H1 (cell line): ENCODE data around the gene BMX. TPM values are rescaled to one million over a fixed set of nuclear protein-coding genes. Genes with fewer than 3 reads are reported as not detected.

Experiments used
- CTCF ChIA-PET: fragments of 300-600 bp; sonication (Branson Sonifier 250); formaldehyde crosslinking; loops from one replicate; lab custom pipeline; 2021; ENCODE audit not compliant: partially characterized antibody; lab: Charles Lee
- POLR2A ChIA-PET: fragments of 300-600 bp; sonication (Branson Sonifier 250); formaldehyde crosslinking; loops from one replicate; lab custom pipeline; 2021; ENCODE audit warnings: inconsistent platforms; ENCODE audit not compliant: partially characterized antibody; lab: Charles Lee
- DNase-seq, 2 experiments: peaks; one replicate each; pipeline versions ENCODE4 v3.0.0 to v3.0.0-alpha.2; 2010 to 2022; ENCODE audit warnings: low spot score in 2 of 2, low read depth in 1 of 2, mixed read lengths in 1 of 2
- FAIRE-seq: peaks from 2 replicates; lab custom pipeline; 2011; peaks lifted over from hg19 to GRCh38; lab: Jason Lieb, UNC
- H2AFZ ChIP-seq: 2 replicates; pipeline ENCODE4 v1.8.1; 2012; ENCODE audit warnings: low read length, inconsistent platforms
- H2AK5ac ChIP-seq: 2 replicates; pipeline ENCODE4 v1.6.1; 2013; ENCODE audit warnings: low read depth, low read length
- H2BK120ac ChIP-seq: replicated peaks from 2 replicates; pipeline ENCODE3; 2013; ENCODE audit warnings: low read depth, low read length, inconsistent platforms
- H2BK12ac ChIP-seq: 2 replicates; pipeline ENCODE4 v1.6.1; 2013; ENCODE audit warnings: low read depth, low read length
- H2BK15ac ChIP-seq: 2 replicates; pipeline ENCODE4 v1.6.1; 2013; ENCODE audit warnings: low read length
- H2BK20ac ChIP-seq: 2 replicates; pipeline ENCODE4 v1.6.1; 2013; ENCODE audit warnings: low read length
- H2BK5ac ChIP-seq: 2 replicates; pipeline ENCODE4 v1.6.1; 2013; ENCODE audit warnings: low read depth, low read length
- H3K14ac ChIP-seq: 2 replicates; pipeline ENCODE4 v1.6.1; 2013; ENCODE audit warnings: inconsistent platforms; ENCODE audit not compliant: insufficient read length
- H3K18ac ChIP-seq: 2 replicates; pipeline ENCODE4 v1.6.1; 2013; ENCODE audit warnings: low read length; ENCODE audit errors: extremely low read depth
- H3K23ac ChIP-seq: 2 replicates; pipeline ENCODE4 v1.6.1; 2013; ENCODE audit warnings: inconsistent platforms; ENCODE audit not compliant: insufficient read length
- H3K23me2 ChIP-seq: 2 replicates; pipeline ENCODE4 v1.6.1; 2013; ENCODE audit warnings: low read depth, low read length
- H3K27ac ChIP-seq: 2 replicates; pipeline ENCODE4 v1.6.1; 2011; ENCODE audit warnings: low read depth, low read length, inconsistent platforms
- H3K27me3 ChIP-seq, 4 experiments: replicated peaks in 1 of 4; 1 replicate in 1 of 4; 2 replicates in 3 of 4; pipeline versions ENCODE4 v1.6.1 to v1.8.1; 2011 to 2013; ENCODE audit warnings: low read length in 3 of 4, mild to moderate bottlenecking in 3 of 4, inconsistent platforms in 2 of 4, mixed read lengths in 2 of 4, moderate library complexity in 1 of 4; ENCODE audit not compliant: control insufficient read depth in 3 of 4, insufficient read depth in 3 of 4; ENCODE audit errors: extremely low read depth in 1 of 4
- H3K36me3 ChIP-seq, 4 experiments: 2 replicates each; pipeline versions ENCODE4 v1.6.1 to v1.8.1; 2011 to 2013; ENCODE audit warnings: mild to moderate bottlenecking in 4 of 4, low read length in 3 of 4, moderate library complexity in 2 of 4, control low read depth in 1 of 4, inconsistent platforms in 1 of 4; ENCODE audit not compliant: insufficient read depth in 4 of 4, control insufficient read depth in 2 of 4
- H3K4ac ChIP-seq: replicated peaks from 2 replicates; pipeline ENCODE3; 2013; ENCODE audit warnings: low read length, low read depth, mixed read lengths, inconsistent platforms; ENCODE audit not compliant: insufficient read length
- H3K4me1 ChIP-seq, 4 experiments: replicated peaks in 1 of 4; 1 replicate in 1 of 4; 2 replicates in 3 of 4; pipeline versions ENCODE4 v1.6.1 to v1.8.1; 2011 to 2013; ENCODE audit warnings: low read length in 3 of 4, inconsistent platforms in 2 of 4, mixed read lengths in 1 of 4; ENCODE audit not compliant: insufficient read depth in 4 of 4, control insufficient read depth in 3 of 4
- H3K4me2 ChIP-seq, 2 experiments: 2 replicates each; pipeline versions ENCODE4 v1.6.1 to v1.8.1; 2011 to 2013; ENCODE audit warnings: low read depth in 2 of 2, low read length in 2 of 2, control low read depth in 1 of 2, inconsistent platforms in 1 of 2, mild to moderate bottlenecking in 1 of 2; ENCODE audit not compliant: insufficient read depth in 1 of 2
- H3K4me3 ChIP-seq, 4 experiments: fragments of 200-600, 300-600 bp in 1 of 4; sonication (generic), shearing (Covaris generic), sonication (Bioruptor Twin) in 1 of 4; 2 replicates each; pipeline versions ENCODE4 v1.5.1 to v1.8.1; 2011 to 2016; ENCODE audit warnings: low read length in 4 of 4, low read depth in 3 of 4, control low read depth in 2 of 4, inconsistent platforms in 2 of 4, mild to moderate bottlenecking in 2 of 4, mixed read lengths in 1 of 4, moderate library complexity in 1 of 4; ENCODE audit not compliant: insufficient read depth in 2 of 4; ENCODE audit errors: extremely low read depth in 1 of 4
- H3K56ac ChIP-seq: replicated peaks from 2 replicates; pipeline ENCODE3; 2013; ENCODE audit warnings: low read depth, mild to moderate bottlenecking, mixed read lengths, low read length, inconsistent platforms; ENCODE audit not compliant: insufficient read length
- H3K79me1 ChIP-seq: 2 replicates; pipeline ENCODE4 v1.6.1; 2013; ENCODE audit warnings: low read depth, low read length, control low read depth
- H3K79me2 ChIP-seq, 2 experiments: 2 replicates each; pipeline versions ENCODE4 v1.6.1 to v1.8.1; 2012 to 2013; ENCODE audit warnings: low read length in 2 of 2, mild to moderate bottlenecking in 2 of 2, inconsistent platforms in 1 of 2; ENCODE audit not compliant: insufficient read depth in 2 of 2, control insufficient read depth in 1 of 2
- H3K9ac ChIP-seq, 4 experiments: replicated peaks in 1 of 4; 1 replicate in 1 of 4; 2 replicates in 3 of 4; pipeline versions ENCODE4 v1.6.1 to v1.8.1; 2011 to 2013; ENCODE audit warnings: low read depth in 3 of 4, low read length in 3 of 4, control low read depth in 2 of 4, mild to moderate bottlenecking in 2 of 4, moderate library complexity in 2 of 4, inconsistent platforms in 1 of 4; ENCODE audit errors: extremely low read depth in 1 of 4
- H3K9me3 ChIP-seq, 2 experiments: 2 replicates each; pipeline versions ENCODE4 v1.6.1 to v1.8.1; 2012 to 2013; ENCODE audit warnings: mild to moderate bottlenecking in 2 of 2, moderate library complexity in 2 of 2, control low read depth in 1 of 2, inconsistent platforms in 1 of 2, low read depth in 1 of 2, low read length in 1 of 2, mixed read lengths in 1 of 2; ENCODE audit not compliant: insufficient read depth in 2 of 2
- H4K20me1 ChIP-seq, 2 experiments: replicated peaks in 1 of 2; 2 replicates each; pipeline versions ENCODE3 to v1.8.1; 2011 to 2013; ENCODE audit warnings: inconsistent platforms in 2 of 2, low read length in 2 of 2, mild to moderate bottlenecking in 1 of 2; ENCODE audit not compliant: insufficient read depth in 2 of 2, control insufficient read depth in 1 of 2
- H4K5ac ChIP-seq: 2 replicates; pipeline ENCODE4 v1.6.1; 2013; ENCODE audit warnings: low read length, low read depth, mixed read lengths, inconsistent platforms; ENCODE audit not compliant: insufficient read length
- H4K8ac ChIP-seq: 2 replicates; pipeline ENCODE4 v1.8.0; 2013; ENCODE audit warnings: mild to moderate bottlenecking, moderate library complexity, low read length, inconsistent platforms; ENCODE audit not compliant: insufficient read depth; ENCODE audit errors: extremely low read depth
- H4K91ac ChIP-seq: replicated peaks from 2 replicates; pipeline ENCODE3; 2013; ENCODE audit warnings: low read length, mixed read lengths, inconsistent platforms; ENCODE audit not compliant: insufficient read length
- ASH2L ChIP-seq: fragments of 200-600, 300-600 bp; sonication (generic); IDR thresholded peaks from one replicate; pipeline ENCODE4 v1.7.1; 2017; ENCODE audit warnings: low read length
- BACH1 ChIP-seq: IDR thresholded peaks from 2 replicates; pipeline ENCODE4 v1.6.1; 2012; ENCODE audit warnings: low read length, improper control_type of control experiment
- CBX8 ChIP-seq: fragments of 300-800, 300-1000 bp; sonication (generic); IDR thresholded peaks from 2 replicates; pipeline ENCODE4 v1.7.1; 2016; ENCODE audit warnings: low read depth, low read length, borderline replicate concordance
- HDAC6 ChIP-seq: IDR thresholded peaks from one replicate; pipeline ENCODE4 v1.7.1; 2012; ENCODE audit warnings: low read depth, mild to moderate bottlenecking, inconsistent platforms, low read length, moderate library complexity
- KDM5A ChIP-seq: fragments of 200-600 bp; IDR thresholded peaks from 2 replicates; pipeline ENCODE4 v1.7.1; 2012; ENCODE audit warnings: mild to moderate bottlenecking, low read length, inconsistent platforms, mixed read lengths
- NRF1 ChIP-seq: IDR thresholded peaks from 2 replicates; pipeline ENCODE4 v1.6.1; 2011; ENCODE audit warnings: mild to moderate bottlenecking, low read depth, low read length, improper control_type of control experiment
- POLR2AphosphoS5 ChIP-seq: IDR thresholded peaks from 2 replicates; pipeline ENCODE4 v1.6.1; 2011; ENCODE audit warnings: low read depth, low read length
- POU5F1 ChIP-seq: IDR thresholded peaks from 2 replicates; pipeline ENCODE4 v1.6.1; 2011; ENCODE audit warnings: low read depth, mild to moderate bottlenecking, low read length, moderate library complexity
- RNF2 ChIP-seq: fragments of 200-900, 300-1000 bp; sonication (generic); IDR thresholded peaks from 2 replicates; pipeline ENCODE4 v1.7.1; 2016; ENCODE audit warnings: borderline replicate concordance, low read depth, mild to moderate bottlenecking, antibody characterized with exemption, low read length; ENCODE audit not compliant: poor library complexity, severe bottlenecking; ENCODE audit errors: missing control alignments
- SIX5 ChIP-seq: IDR thresholded peaks from 2 replicates; pipeline ENCODE4 v1.6.1; 2011; ENCODE audit warnings: mild to moderate bottlenecking, low read depth, low read length
- SP2 ChIP-seq: IDR thresholded peaks from 2 replicates; pipeline ENCODE4 v1.6.1; 2012; ENCODE audit warnings: mild to moderate bottlenecking, low read length, inconsistent platforms
- SP4 ChIP-seq: IDR thresholded peaks from 2 replicates; pipeline ENCODE4 v1.6.1; 2012; ENCODE audit warnings: low read length, inconsistent platforms
- WGBS, 2 experiments: shearing (Covaris generic) in 1 of 2; methylation state at CpG; one replicate each; pipeline versions ENCODE4 v1.1.6 to v1.1.7; 2013 to 2015; ENCODE audit warnings: low lambda C conversion rate in 2 of 2, mixed read lengths in 2 of 2, inconsistent platforms in 1 of 2, low coverage in 1 of 2, missing lambda C conversion rate in 1 of 2; ENCODE audit not compliant: insufficient replicate concordance in 2 of 2, insufficient coverage in 1 of 2, insufficient read length in 1 of 2; ENCODE audit errors: extremely low coverage in 1 of 2, missing lambda C conversion rate in 1 of 2; 5-methylcytosine and 5-hydroxymethylcytosine counted together
- polyA plus RNA-seq, 7 experiments: library from polyadenylated mRNA; depleted of rRNA in 3 of 7; stranded (reverse) in 5 of 7; unstranded in 2 of 7; fragments of >200 nt in 5 of 7; fragments of 200-250 nt in 2 of 7; gene quantifications; 1 replicate in 5 of 7; 2 replicates in 1 of 7; 4 replicates in 1 of 7; pipeline versions ENCODE4 v1.2.1 to v1.2.3, GENCODE V29; 2011 to 2013; ENCODE audit warnings: missing spikeins in 2 of 7, mixed read lengths in 2 of 7
- total RNA-seq: library from RNA; stranded (reverse); fragmentation: NEBNext Ultra II Directional; extraction: Animal tissue kit (Norgen Biotek cat#: 25700); gene quantifications from 2 replicates; pipeline ENCODE4 v1.2.1, GENCODE V29; 2021
- TF ChIP-seq, protein P1 (sequence below): IDR thresholded peaks from 2 replicates; pipeline ENCODE4 v1.6.1; 2012; ENCODE audit warnings: low read length, inconsistent platforms

BMX gene
- total and polyA plus RNA-seq, 2 of the 8 experiments (the other 6 are each of a cell fraction or from before 2014, with no cell fraction given): not detected

DNA sequence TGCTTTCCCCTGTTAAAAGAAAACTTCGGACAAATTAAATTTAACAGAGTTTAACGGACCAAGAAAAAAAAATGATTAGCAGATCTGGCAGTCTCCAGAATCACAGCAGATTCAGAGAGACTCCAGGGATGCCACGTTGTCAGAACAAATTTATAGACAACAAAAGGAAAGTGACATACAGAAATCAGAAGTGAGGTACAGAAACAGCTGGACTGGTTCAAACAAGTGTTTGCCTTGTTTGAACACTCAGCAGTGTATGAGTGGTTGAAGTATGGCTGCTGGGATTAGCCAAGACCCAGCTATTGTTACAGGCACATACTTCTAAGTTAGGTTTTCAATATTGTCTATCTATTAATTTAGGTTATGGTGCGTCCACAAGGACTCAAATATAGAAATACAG is 26.6 kb upstream of the BMX start:
- 97% methylated on average over 4 of the region's 4 CpGs; no CpG with 5 or more reads in 1 of the 2 experiments for WGBS, 2 experiments
- Histone ChIP-seq H3K4me2 (no peak overlapping the region), H3K27me3 (no peaks in the 10 kb centered on the region), H3K79me1 (no peaks in the 10 kb centered on the region), H3K27ac (no peak overlapping the region), H3K14ac (no peak overlapping the region), H3K79me2 (no peaks in the 10 kb centered on the region), H3K23ac (no peak overlapping the region), H3K4me3 (no peak overlapping the region), H3K4ac (no peak overlapping the region), H3K23me2 (no peaks in the 10 kb centered on the region; the same call in 1 of the 2 replicates), H3K4me1 (peaks cover 0 to 3% (median 0%) of the 10 kb centered on the region in 4 experiments; a peak in 2 of 7 replicates), H2BK120ac (no peak overlapping the region), H3K18ac (no peak overlapping the region), H3K56ac (no peak overlapping the region), H4K8ac (no peak overlapping the region), H2AK5ac (no peak overlapping the region), H2AFZ (no peak overlapping the region), H4K5ac (no peak overlapping the region), H2BK12ac (no peak overlapping the region), H3K36me3 (no peaks in the 10 kb centered on the region), H2BK5ac (no peak overlapping the region), H3K9me3 (no peaks in the 10 kb centered on the region), H3K9ac (no peak overlapping the region), H4K91ac (no peak overlapping the region), H2BK15ac (no peak overlapping the region), H4K20me1 (no peaks in the 10 kb centered on the region), H2BK20ac (no peak overlapping the region)
- no peak for DNase-seq
- POLR2A ChIA-PET: no interaction called here
- FAIRE-seq: no peak
- CTCF ChIA-PET: interaction anchor here (0.6 to 1.4 kb wide), 3 partner anchors 8 to 125 kb away, joined by 3 to 4 read pairs (median 3); no protein-coding TSS in a partner anchor
- TF ChIP-seq SIX5 (no peak), RNF2 (no peak), SP2 (no peak), BACH1 (no peak), NRF1 (no peak), KDM5A (no peak), HDAC6 (no peak), ASH2L (no peak), POLR2AphosphoS5 (no peak), SP4 (no peak), CBX8 (no peak), POU5F1 (no peak)
- TF ChIP-seq, protein P1, sequence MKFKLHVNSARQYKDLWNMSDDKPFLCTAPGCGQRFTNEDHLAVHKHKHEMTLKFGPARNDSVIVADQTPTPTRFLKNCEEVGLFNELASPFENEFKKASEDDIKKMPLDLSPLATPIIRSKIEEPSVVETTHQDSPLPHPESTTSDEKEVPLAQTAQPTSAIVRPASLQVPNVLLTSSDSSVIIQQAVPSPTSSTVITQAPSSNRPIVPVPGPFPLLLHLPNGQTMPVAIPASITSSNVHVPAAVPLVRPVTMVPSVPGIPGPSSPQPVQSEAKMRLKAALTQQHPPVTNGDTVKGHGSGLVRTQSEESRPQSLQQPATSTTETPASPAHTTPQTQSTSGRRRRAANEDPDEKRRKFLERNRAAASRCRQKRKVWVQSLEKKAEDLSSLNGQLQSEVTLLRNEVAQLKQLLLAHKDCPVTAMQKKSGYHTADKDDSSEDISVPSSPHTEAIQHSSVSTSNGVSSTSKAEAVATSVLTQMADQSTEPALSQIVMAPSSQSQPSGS: no peak
